A673 (cell line): ENCODE data around the gene TENM4.

Experiments
- EZH2 ChIP-seq: fragments of 200-600 bp; sonication (generic); IDR thresholded peaks from 2 replicates; pipeline ENCODE4 v1.6.1; 2017; ENCODE audit warnings: borderline replicate concordance, low read depth, mild to moderate bottlenecking, mixed read lengths, antibody characterized with exemption, low read length; ENCODE audit not compliant: poor library complexity, severe bottlenecking
- TF ChIP-seq, protein P1 (sequence below): fragments of 300-800, 200-600 bp; sonication (generic); conservative IDR thresholded peaks from 2 replicates; pipeline ENCODE4 v1.5.1; 2017; ENCODE audit warnings: low read depth, mild to moderate bottlenecking, antibody characterized with exemption, low read length, moderate library complexity, mixed read lengths

DNA sequence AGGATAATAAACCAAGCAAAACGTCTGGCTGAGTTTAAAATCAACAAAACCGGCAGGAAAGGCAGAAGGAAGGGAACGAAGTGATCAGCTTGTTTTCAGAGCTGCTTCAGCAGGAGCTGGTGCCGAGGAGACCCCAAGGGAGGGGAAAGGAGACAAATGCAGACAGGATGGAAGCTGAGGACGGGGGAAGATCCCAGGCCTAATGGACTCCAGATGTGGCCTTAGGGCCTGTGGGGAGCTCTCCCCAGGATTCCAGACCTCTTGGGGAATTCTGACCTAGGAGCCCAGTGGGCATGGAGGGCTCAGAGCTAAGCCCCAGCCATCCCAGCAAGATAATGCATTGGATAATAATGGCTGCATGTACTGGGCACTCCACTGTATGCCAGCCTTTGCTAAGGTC, 654.7 kb downstream of the TENM4 start:
- no peak for TF ChIP-seq EZH2
- TF ChIP-seq, protein P1, sequence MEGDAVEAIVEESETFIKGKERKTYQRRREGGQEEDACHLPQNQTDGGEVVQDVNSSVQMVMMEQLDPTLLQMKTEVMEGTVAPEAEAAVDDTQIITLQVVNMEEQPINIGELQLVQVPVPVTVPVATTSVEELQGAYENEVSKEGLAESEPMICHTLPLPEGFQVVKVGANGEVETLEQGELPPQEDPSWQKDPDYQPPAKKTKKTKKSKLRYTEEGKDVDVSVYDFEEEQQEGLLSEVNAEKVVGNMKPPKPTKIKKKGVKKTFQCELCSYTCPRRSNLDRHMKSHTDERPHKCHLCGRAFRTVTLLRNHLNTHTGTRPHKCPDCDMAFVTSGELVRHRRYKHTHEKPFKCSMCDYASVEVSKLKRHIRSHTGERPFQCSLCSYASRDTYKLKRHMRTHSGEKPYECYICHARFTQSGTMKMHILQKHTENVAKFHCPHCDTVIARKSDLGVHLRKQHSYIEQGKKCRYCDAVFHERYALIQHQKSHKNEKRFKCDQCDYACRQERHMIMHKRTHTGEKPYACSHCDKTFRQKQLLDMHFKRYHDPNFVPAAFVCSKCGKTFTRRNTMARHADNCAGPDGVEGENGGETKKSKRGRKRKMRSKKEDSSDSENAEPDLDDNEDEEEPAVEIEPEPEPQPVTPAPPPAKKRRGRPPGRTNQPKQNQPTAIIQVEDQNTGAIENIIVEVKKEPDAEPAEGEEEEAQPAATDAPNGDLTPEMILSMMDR, result no peak
